ENCODE results near the gene ZNF763. TPM values are rescaled to one million over a fixed set of nuclear protein-coding genes. Genes with fewer than 3 reads are reported as not detected.

The ZNF763 gene
- total and polyA plus RNA-seq, 11 donors, result 1.3 to 6.2 (median 5.0) TPM

DNA sequence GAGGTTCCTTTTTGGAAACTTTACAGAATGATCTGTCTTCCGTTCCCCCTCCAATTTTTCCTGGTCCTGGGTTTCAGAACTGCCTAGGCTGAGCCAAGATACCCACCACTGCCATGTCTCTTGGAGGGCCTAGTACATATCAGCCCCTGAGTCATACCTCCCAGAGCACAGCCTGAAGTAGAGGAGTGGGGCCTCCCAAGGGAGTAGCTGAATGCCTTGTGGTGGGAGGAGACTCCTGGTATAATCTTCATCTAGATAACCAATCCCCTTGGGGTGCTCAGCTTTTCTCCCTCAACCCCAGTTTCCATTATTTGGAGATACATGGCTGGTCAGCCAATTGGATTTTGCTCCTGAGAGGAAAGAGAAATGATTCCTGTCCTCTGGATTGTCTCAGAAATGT lies 30.3 kb downstream of the ZNF763 start:
- peaks cover 0 to 6% (median 0%) of the 10 kb centered on the region in 12 donors for H3K4me1 ChIP-seq
- H3K36me3 ChIP-seq, result peaks cover 0 to 3% (median 0%) of the 10 kb centered on the region in 9 donors
- no peak overlapping the region for H3K27ac ChIP-seq
- TF ChIP-seq, protein P1, sequence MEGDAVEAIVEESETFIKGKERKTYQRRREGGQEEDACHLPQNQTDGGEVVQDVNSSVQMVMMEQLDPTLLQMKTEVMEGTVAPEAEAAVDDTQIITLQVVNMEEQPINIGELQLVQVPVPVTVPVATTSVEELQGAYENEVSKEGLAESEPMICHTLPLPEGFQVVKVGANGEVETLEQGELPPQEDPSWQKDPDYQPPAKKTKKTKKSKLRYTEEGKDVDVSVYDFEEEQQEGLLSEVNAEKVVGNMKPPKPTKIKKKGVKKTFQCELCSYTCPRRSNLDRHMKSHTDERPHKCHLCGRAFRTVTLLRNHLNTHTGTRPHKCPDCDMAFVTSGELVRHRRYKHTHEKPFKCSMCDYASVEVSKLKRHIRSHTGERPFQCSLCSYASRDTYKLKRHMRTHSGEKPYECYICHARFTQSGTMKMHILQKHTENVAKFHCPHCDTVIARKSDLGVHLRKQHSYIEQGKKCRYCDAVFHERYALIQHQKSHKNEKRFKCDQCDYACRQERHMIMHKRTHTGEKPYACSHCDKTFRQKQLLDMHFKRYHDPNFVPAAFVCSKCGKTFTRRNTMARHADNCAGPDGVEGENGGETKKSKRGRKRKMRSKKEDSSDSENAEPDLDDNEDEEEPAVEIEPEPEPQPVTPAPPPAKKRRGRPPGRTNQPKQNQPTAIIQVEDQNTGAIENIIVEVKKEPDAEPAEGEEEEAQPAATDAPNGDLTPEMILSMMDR (IDR thresholded peaks at IDR 0.05), result no peak
- TF ChIP-seq POLR2A (IDR thresholded peaks at IDR 0.05), result no peak
- peaks cover 0 to 4% (median 0%) of the 10 kb centered on the region in 12 donors for H3K9me3 ChIP-seq
- H3K27me3 ChIP-seq, result no peaks in the 10 kb centered on the region
- ATAC-seq (peak in 1 of 4 donors; percentile 34), DNase-seq (no peak)
- H3K4me3 ChIP-seq, result no peak overlapping the region
- intact Hi-C loops (cut with DNase I), result no loop called here
- WGBS, 4 donors, result 68 to 82% (median 76%) methylated on average over 1 of the region's 1 CpG

- 81 to 86% (median 85%) methylated on average over 8 to 9 of the region's 9 CpGs for WGBS, 4 donors
- no peak for TF ChIP-seq POLR2A (IDR thresholded peaks at IDR 0.05)
- TF ChIP-seq, protein P1 (IDR thresholded peaks at IDR 0.05), result no peak
- Histone ChIP-seq H3K4me1 (no peaks in the 10 kb centered on the region), H3K36me3 (peaks cover 0 to 21% (median 4%) of the 10 kb centered on the region in 9 donors), H3K27ac (no peak overlapping the region), H3K27me3 (no peaks in the 10 kb centered on the region), H3K9me3 (peaks cover 0 to 4% (median 0%) of the 10 kb centered on the region in 12 donors), H3K4me3 (no peak overlapping the region)
- ATAC-seq, result no peak
- DNase-seq, result no peak
- intact Hi-C loops (cut with DNase I), result no loop called here
Observed at GRCh38 chr19:12000152-12000981, 35.5 kb downstream of the ZNF763 start.

GRCh38 chr19:12015015-12015752 lies 50.3 kb downstream of the ZNF763 start:
- whole genome bisulfite sequencing, 4 donors, result 95 to 98% (median 97%) methylated on average over 9 of the region's 9 CpGs
- Histone ChIP-seq H3K9me3 (peaks cover 0 to 94% (median 36%) of the 10 kb centered on the region in 12 donors), H3K4me1 (no peaks in the 10 kb centered on the region), H3K4me3 (no peak overlapping the region), H3K27ac (no peak overlapping the region), H3K36me3 (peaks cover 16 to 51% (median 38%) of the 10 kb centered on the region in 9 donors), H3K27me3 (no peaks in the 10 kb centered on the region)
- intact Hi-C loops (cut with DNase I), result no loop called here
- TF ChIP-seq, protein P1 (IDR thresholded peaks at IDR 0.05), result no peak
- no peak for TF ChIP-seq POLR2A (IDR thresholded peaks at IDR 0.05)
- DNase-seq, result no peak
- ATAC-seq, result no peak

GRCh38 chr19:12015753-12016116 lies 50.9 kb downstream of the ZNF763 start:
- H3K27me3 ChIP-seq, result no peaks in the 10 kb centered on the region
- no peak overlapping the region for H3K4me3 ChIP-seq
- intact Hi-C loops (cut with DNase I), result no loop called here
- no peak overlapping the region for H3K27ac ChIP-seq
- no peak for ATAC-seq
- H3K9me3 ChIP-seq, result peaks cover 0 to 98% (median 36%) of the 10 kb centered on the region in 12 donors
- H3K4me1 ChIP-seq, result no peaks in the 10 kb centered on the region
- DNase-seq, result no peak
- no peak for TF ChIP-seq POLR2A (IDR thresholded peaks at IDR 0.05)
- 52 to 69% (median 59%) methylated on average over 2 of the region's 2 CpGs for WGBS, 4 donors
- H3K36me3 ChIP-seq, result peaks cover 16 to 51% (median 38%) of the 10 kb centered on the region in 9 donors

Other genes with a start within 250 kb of the ZNF763 start
- 1 to 10 TPM; 2.6 to 5.2 (median 4.0) TPM for gene ZNF823, start 226.1 kb upstream of the ZNF763 start, total RNA-seq
- 1 to 10 TPM; 1.6 to 2.2 TPM for gene ZNF823, start 226.1 kb upstream of the ZNF763 start, polyA plus RNA-seq
- 1 to 10 TPM; 2.6 to 9.3 (median 4.9) TPM for gene ZNF441, start 198.0 kb upstream of the ZNF763 start, total RNA-seq
- gene ZNF441, start 198.0 kb upstream of the ZNF763 start, polyA plus RNA-seq, result 1 to 10 TPM; 2.4 to 2.5 TPM
- 1 to 10 TPM in 8 of 9 donors, under 1 TPM in 1; 0.91 to 3.4 (median 2.5) TPM for gene ZNF491, start 166.5 kb upstream of the ZNF763 start, total RNA-seq
- 1 to 10 TPM; 1.2 to 2.5 TPM for gene ZNF491, start 166.5 kb upstream of the ZNF763 start, polyA plus RNA-seq
- 1 to 10 TPM; 2.5 to 6.6 (median 5.2) TPM for gene ZNF440, start 150.8 kb upstream of the ZNF763 start, total RNA-seq
- gene ZNF440, start 150.8 kb upstream of the ZNF763 start, polyA plus RNA-seq, result 1 to 10 TPM; 2.9 to 5.0 TPM
- 1 to 10 TPM; 1.8 to 5.1 (median 4.6) TPM for gene ZNF439, start 116.3 kb upstream of the ZNF763 start, total RNA-seq
- gene ZNF439, start 116.3 kb upstream of the ZNF763 start, polyA plus RNA-seq, result 1 to 10 TPM; 3.7 to 6.1 TPM
- 1 to 10 TPM; 2.8 to 5.4 (median 4.2) TPM for gene ZNF69, start 77.3 kb upstream of the ZNF763 start, total RNA-seq
- gene ZNF69, start 77.3 kb upstream of the ZNF763 start, polyA plus RNA-seq, result 1 to 10 TPM; 3.0 to 4.3 TPM
- 1 to 10 TPM; 2.2 to 7.5 (median 4.1) TPM for gene ZNF700, start 39.9 kb upstream of the ZNF763 start, total RNA-seq
- gene ZNF700, start 39.9 kb upstream of the ZNF763 start, polyA plus RNA-seq, result 1 to 10 TPM; 3.1 to 3.8 TPM
- gene ZNF433, start 70.6 kb downstream of the ZNF763 start, total RNA-seq, result 1 to 10 TPM; 2.2 to 5.5 (median 3.6) TPM
- 1 to 10 TPM; 3.5 to 6.6 TPM for gene ZNF433, start 70.6 kb downstream of the ZNF763 start, polyA plus RNA-seq
- gene ZNF878, start 87.9 kb downstream of the ZNF763 start, total RNA-seq, result under 1 TPM in 4 of 9 donors, not detected in 5; 0.16 to 0.24 (median 0.22) TPM
- gene ZNF878, start 87.9 kb downstream of the ZNF763 start, polyA plus RNA-seq, result under 1 TPM; 0.11 to 0.23 TPM
- gene ZNF844, start 99.7 kb downstream of the ZNF763 start, total RNA-seq, result 10 to 100 TPM in 7 of 9 donors, 1 to 10 TPM in 2; 7.5 to 24.3 (median 13.8) TPM
- 1 to 10 TPM; 3.6 to 6.3 TPM for gene ZNF844, start 99.7 kb downstream of the ZNF763 start, polyA plus RNA-seq
- gene ZNF20, start 175.3 kb downstream of the ZNF763 start, total RNA-seq, result 1 to 10 TPM in 5 of 9 donors, under 1 TPM in 1, not detected in 3; 0.63 to 2.7 (median 1.4) TPM
- 1 to 10 TPM; 1.2 to 1.6 TPM for gene ZNF20, start 175.3 kb downstream of the ZNF763 start, polyA plus RNA-seq
- 1 to 10 TPM; 3.1 to 7.2 (median 4.5) TPM for gene ZNF625, start 191.7 kb downstream of the ZNF763 start, total RNA-seq
- gene ZNF625, start 191.7 kb downstream of the ZNF763 start, polyA plus RNA-seq, result 1 to 10 TPM in 1 of 2 donors, under 1 TPM in 1; 1.00 to 1.7 TPM
- gene ZNF136, start 198.1 kb downstream of the ZNF763 start, total RNA-seq, result 1 to 10 TPM; 2.7 to 7.5 (median 4.8) TPM
- 1 to 10 TPM; 2.9 to 3.1 TPM for gene ZNF136, start 198.1 kb downstream of the ZNF763 start, polyA plus RNA-seq